Measurements from ENCODE around the gene RNH1.

The RNH1 gene

DNA sequence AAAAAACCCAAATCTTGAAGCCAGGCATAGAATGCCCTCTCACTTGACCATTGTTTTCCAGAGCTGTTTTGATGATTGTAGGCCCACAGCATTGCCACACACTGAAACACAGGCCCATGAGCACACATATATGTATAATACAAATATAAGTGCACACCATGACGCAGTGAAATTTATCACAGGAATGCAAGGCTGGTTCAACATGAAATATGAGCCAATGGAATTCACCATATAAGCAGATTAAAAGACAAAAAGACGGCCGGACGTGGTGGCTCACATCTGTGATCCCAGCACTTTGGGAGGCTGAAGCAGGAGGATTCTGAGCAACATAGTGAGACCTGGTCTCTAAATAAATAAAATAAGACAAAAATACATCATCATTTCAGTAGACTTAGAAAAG lies 9.4 kb upstream of the RNH1 start:
- Histone ChIP-seq H3K27me3 (replicated peaks; ENCODE audit: control insufficient read depth, insufficient read depth, low read length) (no peaks in the 10 kb centered on the region), H3K4me3 (replicated peaks; ENCODE audit: low read depth, low read length) (no peak overlapping the region), H3K36me3 (ENCODE audit: control insufficient read depth, insufficient read depth, low read length) (no peaks in the 10 kb centered on the region; the same call in 1 of the 2 replicates)
- TF ChIP-seq, protein P1, sequence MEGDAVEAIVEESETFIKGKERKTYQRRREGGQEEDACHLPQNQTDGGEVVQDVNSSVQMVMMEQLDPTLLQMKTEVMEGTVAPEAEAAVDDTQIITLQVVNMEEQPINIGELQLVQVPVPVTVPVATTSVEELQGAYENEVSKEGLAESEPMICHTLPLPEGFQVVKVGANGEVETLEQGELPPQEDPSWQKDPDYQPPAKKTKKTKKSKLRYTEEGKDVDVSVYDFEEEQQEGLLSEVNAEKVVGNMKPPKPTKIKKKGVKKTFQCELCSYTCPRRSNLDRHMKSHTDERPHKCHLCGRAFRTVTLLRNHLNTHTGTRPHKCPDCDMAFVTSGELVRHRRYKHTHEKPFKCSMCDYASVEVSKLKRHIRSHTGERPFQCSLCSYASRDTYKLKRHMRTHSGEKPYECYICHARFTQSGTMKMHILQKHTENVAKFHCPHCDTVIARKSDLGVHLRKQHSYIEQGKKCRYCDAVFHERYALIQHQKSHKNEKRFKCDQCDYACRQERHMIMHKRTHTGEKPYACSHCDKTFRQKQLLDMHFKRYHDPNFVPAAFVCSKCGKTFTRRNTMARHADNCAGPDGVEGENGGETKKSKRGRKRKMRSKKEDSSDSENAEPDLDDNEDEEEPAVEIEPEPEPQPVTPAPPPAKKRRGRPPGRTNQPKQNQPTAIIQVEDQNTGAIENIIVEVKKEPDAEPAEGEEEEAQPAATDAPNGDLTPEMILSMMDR (IDR thresholded peaks at IDR 0.05; ENCODE audit: insufficient read depth, low read length, poor library complexity, severe bottlenecking), result no peak
- no peak for DNase-seq (ENCODE audit: extremely low read depth, insufficient read length)

DNA sequence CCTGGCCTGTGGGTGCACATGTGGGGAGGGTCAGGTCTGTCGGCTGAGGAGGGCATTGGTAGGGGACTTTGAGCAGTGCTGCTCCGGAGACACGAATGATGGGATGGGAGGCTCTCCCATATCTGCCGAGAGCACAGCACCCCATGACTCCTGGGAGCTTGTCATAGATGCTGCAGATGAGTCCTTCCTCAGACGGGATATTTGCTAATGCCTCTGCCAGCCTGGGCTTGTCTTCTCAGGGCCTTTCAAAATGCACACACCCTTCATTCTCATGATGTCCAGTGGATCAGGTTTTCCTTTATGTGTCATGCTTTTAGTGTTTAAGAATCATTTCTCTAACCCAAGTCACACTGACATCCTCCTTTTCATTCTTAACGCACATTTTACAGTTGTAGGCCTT lies 8.1 kb upstream of the RNH1 start:
- TF ChIP-seq, protein P1 (IDR thresholded peaks at IDR 0.05; ENCODE audit: insufficient read depth, low read length, poor library complexity, severe bottlenecking), result no peak
- no peak overlapping the region for H3K4me3 ChIP-seq (replicated peaks; ENCODE audit: low read depth, low read length)
- H3K27me3 ChIP-seq (replicated peaks; ENCODE audit: control insufficient read depth, insufficient read depth, low read length), result no peaks in the 10 kb centered on the region
- H3K36me3 ChIP-seq (ENCODE audit: control insufficient read depth, insufficient read depth, low read length), result no peaks in the 10 kb centered on the region; the same call in 1 of the 2 replicates
- no peak for DNase-seq (ENCODE audit: extremely low read depth, insufficient read length)

GRCh38 chr11:514606-515005 lies 7.6 kb upstream of the RNH1 start:
- peaks cover 2% of the 10 kb centered on the region; the same call in 1 of the 2 replicates for H3K36me3 ChIP-seq (ENCODE audit: control insufficient read depth, insufficient read depth, low read length)
- H3K27me3 ChIP-seq (replicated peaks; ENCODE audit: control insufficient read depth, insufficient read depth, low read length), result no peaks in the 10 kb centered on the region
- no peak overlapping the region for H3K4me3 ChIP-seq (replicated peaks; ENCODE audit: low read depth, low read length)
- TF ChIP-seq, protein P1 (IDR thresholded peaks at IDR 0.05; ENCODE audit: insufficient read depth, low read length, poor library complexity, severe bottlenecking), result no peak
- DNase-seq (ENCODE audit: extremely low read depth, insufficient read length), result no peak

DNA sequence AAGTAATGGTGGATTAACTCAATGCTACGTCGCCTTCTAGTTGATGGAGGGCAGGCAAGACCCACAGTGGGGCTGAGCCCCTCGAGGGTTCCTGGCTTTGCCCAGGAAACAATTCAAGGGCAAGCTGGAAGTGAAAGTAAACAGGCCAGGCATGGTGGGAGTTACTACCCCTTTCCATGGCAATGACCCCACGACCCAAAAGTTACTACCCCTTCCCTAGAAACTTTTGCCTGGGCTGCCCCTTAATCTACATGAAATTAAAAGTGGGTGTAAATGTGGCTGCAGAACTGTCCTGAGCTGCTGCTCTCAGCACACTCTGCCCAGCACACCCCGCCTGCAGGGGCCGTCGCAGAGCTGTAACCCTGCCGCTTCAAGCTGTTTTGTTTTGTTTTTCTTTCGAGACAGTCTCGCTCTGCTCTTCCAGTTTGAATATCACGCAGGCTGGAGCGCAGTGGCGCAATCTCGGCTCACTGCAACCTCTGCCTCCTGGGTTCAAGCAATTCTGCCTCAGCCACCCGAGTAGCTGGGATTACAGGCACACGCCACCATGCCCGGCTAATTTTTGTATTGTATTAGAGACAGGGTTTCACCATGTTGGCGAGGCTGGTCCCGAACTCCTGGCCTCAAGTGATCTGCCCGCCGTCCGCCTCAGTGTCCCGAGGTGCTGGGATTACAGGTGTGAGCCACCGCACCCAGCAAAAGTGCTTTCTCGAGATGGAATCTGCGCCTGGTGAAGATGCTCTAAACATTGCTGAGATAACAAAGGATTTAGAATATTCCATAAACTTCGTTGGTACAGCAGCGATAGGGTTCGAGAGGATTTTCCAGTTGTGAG lies 5.9 kb upstream of the RNH1 start:
- DNase-seq (ENCODE audit: extremely low read depth, insufficient read length), result no peak
- no peaks in the 10 kb centered on the region for H3K27me3 ChIP-seq (replicated peaks; ENCODE audit: control insufficient read depth, insufficient read depth, low read length)
- TF ChIP-seq, protein P1 (IDR thresholded peaks at IDR 0.05; ENCODE audit: insufficient read depth, low read length, poor library complexity, severe bottlenecking), result no peak

GRCh38 chr11:508956-509355 lies 1.9 kb upstream of the RNH1 start:
- TF ChIP-seq, protein P1 (IDR thresholded peaks at IDR 0.05; ENCODE audit: insufficient read depth, low read length, poor library complexity, severe bottlenecking), result no peak
- H3K4me3 ChIP-seq (replicated peaks; ENCODE audit: low read depth, low read length), result no peak overlapping the region
- DNase-seq (ENCODE audit: extremely low read depth, insufficient read length), result no peak
- H3K27me3 ChIP-seq (replicated peaks; ENCODE audit: control insufficient read depth, insufficient read depth, low read length), result no peaks in the 10 kb centered on the region
- peaks cover 3% of the 10 kb centered on the region for H3K36me3 ChIP-seq (ENCODE audit: control insufficient read depth, insufficient read depth, low read length)

More for the DNA sequence above, 5.9 kb upstream of the RNH1 start:
- no peak overlapping the region for H3K4me3 ChIP-seq (replicated peaks; ENCODE audit: low read depth, low read length)
- peaks cover 3% of the 10 kb centered on the region for H3K36me3 ChIP-seq (ENCODE audit: control insufficient read depth, insufficient read depth, low read length)
